HG03460 (cell line): Measurements from ENCODE around the gene IFIT2.
A peak's percentile ranks its signal among the peaks of the same experiment; 100 is the strongest.
"Not testable (repeated sequence)": the region's sequence is repeated elsewhere in the genome, so short reads cannot be mapped to it uniquely, and the experiment has no call there.

ENCODE experiments used
- ATAC-seq: cut with Tn5 transposase; IDR thresholded peaks from one replicate; pipeline ENCODE4 v1.9.1; 2021; ENCODE audit not compliant: unreplicated experiment

IFIT2 gene

DNA sequence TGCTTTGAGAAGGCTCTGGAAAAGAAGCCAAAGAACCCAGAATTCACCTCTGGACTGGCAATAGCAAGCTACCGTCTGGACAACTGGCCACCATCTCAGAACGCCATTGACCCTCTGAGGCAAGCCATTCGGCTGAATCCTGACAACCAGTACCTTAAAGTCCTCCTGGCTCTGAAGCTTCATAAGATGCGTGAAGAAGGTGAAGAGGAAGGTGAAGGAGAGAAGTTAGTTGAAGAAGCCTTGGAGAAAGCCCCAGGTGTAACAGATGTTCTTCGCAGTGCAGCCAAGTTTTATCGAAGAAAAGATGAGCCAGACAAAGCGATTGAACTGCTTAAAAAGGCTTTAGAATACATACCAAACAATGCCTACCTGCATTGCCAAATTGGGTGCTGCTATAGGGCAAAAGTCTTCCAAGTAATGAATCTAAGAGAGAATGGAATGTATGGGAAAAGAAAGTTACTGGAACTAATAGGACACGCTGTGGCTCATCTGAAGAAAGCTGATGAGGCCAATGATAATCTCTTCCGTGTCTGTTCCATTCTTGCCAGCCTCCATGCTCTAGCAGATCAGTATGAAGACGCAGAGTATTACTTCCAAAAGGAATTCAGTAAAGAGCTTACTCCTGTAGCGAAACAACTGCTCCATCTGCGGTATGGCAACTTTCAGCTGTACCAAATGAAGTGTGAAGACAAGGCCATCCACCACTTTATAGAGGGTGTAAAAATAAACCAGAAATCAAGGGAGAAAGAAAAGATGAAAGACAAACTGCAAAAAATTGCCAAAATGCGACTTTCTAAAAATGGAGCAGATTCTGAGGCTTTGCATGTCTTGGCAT lies 4.8 kb downstream of the IFIT2 start:
- ATAC-seq: no peak

GRCh38 chr10:89307269-89307577 lies 5.4 kb downstream of the IFIT2 start:
- ATAC-seq: no peak

- ATAC-seq: no peak
Measured at GRCh38 chr10:89308266-89308665, 6.4 kb downstream of the IFIT2 start.

- no peak for ATAC-seq
Measured at GRCh38 chr10:89308736-89309135, 6.9 kb downstream of the IFIT2 start.

DNA sequence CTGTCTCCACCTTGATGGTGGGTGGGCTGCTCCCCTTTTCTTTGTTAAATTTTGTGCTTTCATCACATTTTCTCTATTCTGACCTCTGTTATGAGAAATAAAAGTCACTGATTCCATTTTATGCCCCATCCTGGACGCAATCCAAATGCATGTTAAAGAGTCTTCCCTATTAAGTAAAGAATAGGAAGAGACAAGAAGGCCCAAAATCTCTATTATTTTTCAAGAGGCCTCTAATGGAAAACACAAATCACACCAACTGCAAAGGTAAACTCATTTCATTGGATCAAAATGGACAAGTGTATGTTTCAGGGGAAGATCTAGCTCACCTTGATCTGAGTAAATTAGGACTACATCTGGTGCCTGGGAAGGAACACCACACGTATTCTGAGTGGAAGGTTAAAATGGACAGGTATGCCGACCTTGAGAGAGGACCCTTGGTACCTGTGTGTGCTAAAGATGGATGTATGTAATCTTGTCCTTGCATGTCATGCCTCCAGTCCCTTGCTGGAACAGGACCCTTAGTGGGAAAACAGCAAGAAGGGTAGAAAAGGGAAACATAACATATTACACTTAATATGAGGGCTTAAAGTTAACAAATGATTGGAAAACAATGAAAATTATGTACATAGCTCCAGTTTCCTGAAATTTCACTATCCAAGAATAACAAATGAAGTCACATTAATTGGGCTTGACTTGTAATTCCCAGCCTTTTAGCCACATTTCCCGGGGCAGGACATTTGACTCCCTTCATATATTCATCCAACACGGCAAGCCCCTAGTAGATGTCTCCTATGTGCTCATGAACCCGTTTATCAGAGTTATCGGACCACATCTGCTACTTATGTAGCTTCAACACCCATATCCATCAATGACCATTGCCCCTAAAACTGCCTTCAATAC lies 7.6 kb downstream of the IFIT2 start:
- ATAC-seq: no peak

DNA sequence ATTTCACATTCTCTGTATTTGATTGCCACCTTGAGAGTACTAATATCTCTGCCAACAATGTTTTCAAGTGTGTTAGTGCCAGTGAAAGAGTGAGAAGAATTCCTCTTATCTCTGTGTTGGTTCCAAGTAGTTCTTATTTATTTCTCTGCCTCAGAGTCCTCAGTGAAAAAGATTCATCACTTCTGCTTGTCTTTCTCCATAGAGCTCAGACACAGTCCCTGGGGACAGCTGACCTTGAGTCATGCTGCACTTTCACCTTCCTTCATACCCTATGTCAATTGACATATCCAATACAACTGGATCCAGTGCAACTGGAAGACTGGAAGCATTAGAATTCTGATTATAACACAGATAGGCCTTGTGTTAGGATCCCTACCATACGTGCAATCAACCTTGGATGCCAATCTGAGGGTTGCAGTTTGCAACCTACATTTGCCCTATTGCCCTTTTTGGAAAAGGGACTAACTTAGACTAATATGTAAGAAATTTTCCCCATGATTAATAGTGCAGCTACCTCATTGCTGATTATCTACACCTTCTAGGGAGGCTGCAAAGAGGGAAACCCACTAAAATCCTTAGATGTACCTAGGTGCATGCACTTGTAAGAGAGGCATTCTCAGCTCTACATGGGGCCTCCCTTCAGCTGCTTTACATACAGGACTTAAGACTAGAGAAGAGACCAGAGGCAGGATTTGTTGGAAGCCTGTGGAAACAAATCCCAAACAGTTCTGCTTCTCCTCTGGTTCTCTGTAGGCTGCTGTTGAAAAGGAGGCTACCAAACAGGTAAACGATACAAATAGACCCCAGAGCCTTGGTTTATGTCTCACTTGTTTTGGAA lies 8.4 kb downstream of the IFIT2 start:
- ATAC-seq: no peak

DNA sequence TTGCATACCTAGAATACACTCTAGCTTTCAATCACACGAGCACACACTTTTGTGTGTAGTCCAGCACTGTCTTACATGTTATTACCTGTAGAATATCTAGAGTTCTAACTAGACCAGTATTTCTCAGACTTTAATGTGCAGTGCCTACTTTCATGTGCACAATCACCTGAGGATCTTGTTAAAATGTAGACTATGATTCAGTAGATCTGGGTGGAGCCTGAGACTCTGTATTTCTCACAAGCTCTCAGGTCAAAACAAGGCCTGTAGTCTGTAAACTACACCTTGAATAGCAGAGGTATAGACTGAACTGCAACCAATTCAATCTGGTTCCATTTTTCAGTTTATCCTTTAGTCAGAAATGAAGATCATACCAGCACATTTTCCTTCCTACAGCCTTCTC lies 11.1 kb downstream of the IFIT2 start:
- ATAC-seq: no peak

DNA sequence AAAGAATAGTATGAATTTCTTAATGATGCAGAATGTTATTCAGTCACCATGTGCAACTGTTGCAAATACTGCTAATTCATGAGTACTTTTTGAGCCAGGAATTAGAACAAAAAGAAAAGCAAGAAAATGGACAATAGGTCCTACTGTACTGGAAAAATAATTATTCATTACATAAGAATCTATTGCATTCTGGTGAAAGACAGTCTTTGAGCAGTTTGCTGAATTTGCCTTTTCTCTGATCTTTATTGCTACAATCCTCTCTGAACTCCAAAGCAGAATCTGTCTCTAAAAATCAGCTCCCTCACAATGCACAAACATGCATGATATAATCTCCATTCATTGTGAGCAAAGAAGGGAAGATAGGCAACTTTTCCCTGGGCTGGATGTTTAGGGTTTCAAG lies 12.8 kb downstream of the IFIT2 start:
- ATAC-seq: no peak

- ATAC-seq: not testable (repeated sequence)
Measured at GRCh38 chr10:89318047-89318446, 16.2 kb downstream of the IFIT2 start.

DNA sequence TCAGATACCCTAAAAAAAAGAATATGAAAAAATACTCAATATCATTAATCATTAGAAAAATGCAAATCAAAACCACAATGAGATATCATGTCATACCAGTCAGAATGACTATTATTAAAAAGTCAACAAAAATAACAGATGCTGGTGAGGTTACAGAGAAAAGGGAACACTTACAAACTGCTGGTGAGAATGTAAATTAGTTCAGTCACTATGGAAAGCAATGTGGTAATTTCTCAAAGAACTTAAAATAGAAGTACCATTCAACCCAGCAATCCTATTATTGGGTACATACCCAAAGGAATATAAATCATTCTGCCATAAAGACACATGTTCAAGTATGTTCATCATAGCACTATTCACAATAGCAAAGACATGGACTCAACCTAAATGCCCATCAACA lies 23.2 kb downstream of the IFIT2 start:
- not testable (repeated sequence) for ATAC-seq

GRCh38 chr10:89325856-89326255 lies 24.0 kb downstream of the IFIT2 start:
- ATAC-seq: not testable (repeated sequence)

- ATAC-seq: no peak
Measured at GRCh38 chr10:89327803-89328441, 26.1 kb downstream of the IFIT2 start, which contains the start of gene IFIT3. IFIT3 (plus strand) TSS chr10:89327997; CDS start chr10:89328074, 77 bp downstream.

DNA sequence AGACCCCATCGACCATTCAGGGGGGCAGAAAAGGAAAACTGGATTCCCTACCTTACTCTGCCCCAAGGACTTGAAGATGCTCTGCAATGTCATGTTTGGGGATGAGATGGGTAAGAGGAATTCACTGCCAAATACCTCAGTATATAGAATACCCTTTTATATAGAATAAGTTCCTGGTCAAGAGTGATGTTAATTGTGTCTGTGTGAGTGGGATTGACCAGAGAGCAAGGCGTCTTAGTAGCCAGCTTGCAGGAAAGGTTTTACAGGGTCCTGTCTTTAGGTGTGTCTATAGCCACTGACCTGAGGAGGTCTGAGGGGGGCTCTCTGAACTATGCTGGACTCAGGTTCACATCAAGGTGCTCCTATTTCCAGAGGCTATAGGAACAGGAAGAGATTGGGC lies 27.3 kb downstream of the IFIT2 start:
- ATAC-seq: no peak

DNA sequence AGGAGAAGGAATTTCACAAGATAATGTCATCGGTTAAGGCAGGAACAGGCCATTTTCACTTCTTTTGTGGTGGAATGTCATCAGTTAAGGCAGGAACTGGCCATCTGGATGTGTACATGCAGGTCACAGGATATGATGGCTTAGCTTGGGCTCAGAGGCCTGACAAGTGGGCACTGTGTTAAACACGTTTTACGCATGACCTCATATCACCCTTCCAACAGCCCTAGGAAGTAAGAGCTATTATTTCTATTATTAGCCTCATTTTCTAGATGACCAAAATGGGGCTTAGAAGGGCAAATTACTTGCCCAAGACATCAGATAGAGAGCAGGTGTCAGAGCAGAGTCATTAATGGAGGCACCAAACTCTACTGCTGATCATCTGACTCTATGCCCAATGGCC lies 28.2 kb downstream of the IFIT2 start:
- ATAC-seq: not testable (repeated sequence)

DNA sequence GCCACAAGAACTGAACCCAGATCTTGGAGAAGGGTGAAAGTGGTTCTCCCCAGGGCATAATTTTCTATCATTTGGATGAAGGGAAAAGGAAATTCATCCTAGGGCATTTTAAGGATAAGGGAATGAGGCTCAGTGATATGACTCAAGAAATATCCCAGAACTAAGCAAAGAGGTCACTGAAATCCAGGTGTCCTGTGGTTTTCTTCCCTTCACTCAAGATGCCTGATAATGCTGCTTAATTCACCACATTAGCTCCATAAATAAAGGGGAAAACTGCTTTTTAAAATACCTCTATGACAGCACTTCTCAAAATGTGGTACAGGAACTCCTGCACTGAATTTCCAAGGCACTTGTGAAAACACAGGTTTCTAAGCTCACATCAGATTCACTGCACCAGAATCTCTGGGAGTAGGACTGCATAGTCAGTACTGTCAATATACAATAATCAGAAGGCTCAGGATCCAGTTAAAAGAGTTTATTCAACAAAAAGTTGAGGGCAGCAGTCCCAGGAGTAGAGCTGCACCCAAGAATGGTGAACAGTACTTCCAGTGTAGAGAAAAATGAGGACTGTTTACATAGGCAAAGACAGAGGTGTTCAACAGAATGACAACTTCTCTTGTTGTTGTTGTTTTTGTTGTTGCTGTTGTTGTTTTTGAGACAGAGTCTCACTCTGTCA lies 28.8 kb downstream of the IFIT2 start:
- ATAC-seq: no peak

- not testable (repeated sequence) for ATAC-seq
Measured at GRCh38 chr10:89331487-89332122, 29.8 kb downstream of the IFIT2 start.

DNA sequence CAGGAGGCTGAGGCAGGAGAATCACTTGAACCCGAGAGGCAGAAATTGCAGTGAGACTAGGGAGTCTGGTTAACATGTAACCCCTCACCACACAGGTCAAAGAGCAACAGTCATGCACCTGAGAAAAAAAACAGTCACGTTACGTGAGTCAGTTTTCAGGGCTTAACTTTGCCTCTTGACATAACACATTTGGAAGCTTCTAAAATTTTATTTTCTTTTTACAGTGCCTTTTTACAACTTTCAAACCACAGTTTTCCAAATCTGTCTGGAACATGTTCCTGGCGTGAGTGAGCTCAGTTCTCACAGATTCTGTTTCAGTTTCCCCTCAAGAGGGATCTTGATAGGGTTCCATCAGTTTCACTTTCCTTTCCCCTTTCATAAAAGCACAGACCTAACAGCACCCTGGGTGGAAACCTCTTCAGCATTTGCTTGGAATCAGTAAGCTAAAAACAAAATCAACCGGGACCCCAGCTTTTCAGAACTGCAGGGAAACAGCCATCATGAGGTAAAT lies 30.3 kb downstream of the IFIT2 start:
- peak; percentile 49 for ATAC-seq

GRCh38 chr10:89335226-89335625 lies 33.4 kb downstream of the IFIT2 start:
- no peak for ATAC-seq

GRCh38 chr10:89336241-89336640 lies 34.4 kb downstream of the IFIT2 start:
- ATAC-seq: no peak
